ENCODE data around the gene LRRC7.

The LRRC7 gene

GRCh38 chr1:70169018-70169839, 601.5 kb downstream of the LRRC7 start:
- DNase-seq (ENCODE audit: low read depth, low spot score) = no peak

- DNase-seq (ENCODE audit: low read depth, low spot score) = no peak
Measured at GRCh38 chr1:70171512-70171911, 603.8 kb downstream of the LRRC7 start.
